ENCODE measurements around the gene EFCAB6.

GRCh38 chr22:43505896-43506295 lies 306.2 kb downstream of the EFCAB6 start:
- no peak for TF ChIP-seq CTCF (IDR thresholded peaks at IDR 0.05 in 2 of 3, conservative IDR thresholded peaks at IDR 0.05 in 1 of 3; ENCODE audit: borderline replicate concordance in 1 of 3, insufficient read depth in 1 of 3, low read depth in 2 of 3, low read length in 2 of 3)
- TF ChIP-seq EZH2 (IDR thresholded peaks at IDR 0.05), result no peak
- TF ChIP-seq SIN3A (IDR thresholded peaks at IDR 0.05; ENCODE audit: low read depth), result no peak
- TF ChIP-seq SP1 (IDR thresholded peaks at IDR 0.05; ENCODE audit: low read depth), result no peak
- no peak for TF ChIP-seq REST (IDR thresholded peaks at IDR 0.05; ENCODE audit: low read depth)
- TF ChIP-seq SRF (IDR thresholded peaks at IDR 0.05; ENCODE audit: low read depth), result no peak
- no peak for TF ChIP-seq YY1 (IDR thresholded peaks at IDR 0.05; ENCODE audit: extremely low read depth, insufficient replicate concordance, low read depth, low read length)
- no peak for TF ChIP-seq EGR1 (IDR thresholded peaks at IDR 0.05; ENCODE audit: low read depth)
- TF ChIP-seq CBX3 (IDR thresholded peaks at IDR 0.05; ENCODE audit: low read depth), result no peak
- TF ChIP-seq ZNF274 (IDR thresholded peaks at IDR 0.05; ENCODE audit: low read depth, low read length), result no peak
- no peak for TF ChIP-seq RAD21 (IDR thresholded peaks at IDR 0.05; ENCODE audit: low read depth)
- no peak for TF ChIP-seq MAX (IDR thresholded peaks at IDR 0.05)
- TF ChIP-seq JUND (IDR thresholded peaks at IDR 0.05), result no peak
- no peak for TF ChIP-seq EZH2phosphoT487 (IDR thresholded peaks at IDR 0.05; ENCODE audit: borderline replicate concordance)
